Measurements from ENCODE around the gene HTT.

GRCh38 chr4:3106339-3107186, 32.1 kb downstream of the HTT start:
- no peak for TF ChIP-seq POLR2A (IDR thresholded peaks at IDR 0.05)
- TF ChIP-seq CTCF (IDR thresholded peaks at IDR 0.05): peak; percentile 88 to 97 (median 96)

All from esophagus squamous epithelium (tissue), 4 donors.